ENCODE data around the gene MIPEP.

MIPEP gene

DNA sequence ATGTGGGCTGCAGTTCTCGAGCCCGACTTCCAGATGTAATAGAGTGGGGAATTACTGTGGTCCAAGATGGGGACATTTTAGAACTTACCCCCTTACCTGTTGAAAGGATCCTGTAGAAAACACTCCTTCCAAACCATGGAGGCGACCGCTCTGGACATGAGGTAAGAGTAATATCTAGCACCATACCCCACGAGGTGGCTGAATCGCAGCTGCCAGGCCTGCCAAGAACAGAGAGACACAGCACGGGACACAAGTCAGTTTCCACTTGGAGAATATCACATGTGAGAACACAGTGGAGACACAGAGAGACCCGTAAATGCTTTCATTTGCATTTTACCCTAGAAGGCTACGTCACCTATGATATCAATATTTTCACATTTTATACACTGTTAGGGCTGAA, 129.2 kb downstream of the MIPEP start:
- H3K27me3 ChIP-seq (ENCODE audit: low read depth, low read length): no peaks in the 10 kb centered on the region
- H3K4me2 ChIP-seq (ENCODE audit: low read length): no peak overlapping the region
- H3K4me1 ChIP-seq (ENCODE audit: low read length): peaks cover 2% of the 10 kb centered on the region
- H3K9me3 ChIP-seq (ENCODE audit: insufficient read depth, low read length): no peaks in the 10 kb centered on the region
- H3K9ac ChIP-seq (ENCODE audit: low read length): no peak overlapping the region
- H4K20me1 ChIP-seq (ENCODE audit: insufficient read depth, low read length): no peaks in the 10 kb centered on the region
- H3K79me2 ChIP-seq (ENCODE audit: low read length): no peaks in the 10 kb centered on the region
- H3K4me3 ChIP-seq (ENCODE audit: low read length): no peak overlapping the region
- no peak overlapping the region for H2AFZ ChIP-seq (ENCODE audit: low read depth, low read length)
- no peaks in the 10 kb centered on the region for H3K36me3 ChIP-seq (replicated peaks; ENCODE audit: low read depth, low read length)
- H3K27ac ChIP-seq (ENCODE audit: low read length): no peak overlapping the region
- TF ChIP-seq, protein P1, sequence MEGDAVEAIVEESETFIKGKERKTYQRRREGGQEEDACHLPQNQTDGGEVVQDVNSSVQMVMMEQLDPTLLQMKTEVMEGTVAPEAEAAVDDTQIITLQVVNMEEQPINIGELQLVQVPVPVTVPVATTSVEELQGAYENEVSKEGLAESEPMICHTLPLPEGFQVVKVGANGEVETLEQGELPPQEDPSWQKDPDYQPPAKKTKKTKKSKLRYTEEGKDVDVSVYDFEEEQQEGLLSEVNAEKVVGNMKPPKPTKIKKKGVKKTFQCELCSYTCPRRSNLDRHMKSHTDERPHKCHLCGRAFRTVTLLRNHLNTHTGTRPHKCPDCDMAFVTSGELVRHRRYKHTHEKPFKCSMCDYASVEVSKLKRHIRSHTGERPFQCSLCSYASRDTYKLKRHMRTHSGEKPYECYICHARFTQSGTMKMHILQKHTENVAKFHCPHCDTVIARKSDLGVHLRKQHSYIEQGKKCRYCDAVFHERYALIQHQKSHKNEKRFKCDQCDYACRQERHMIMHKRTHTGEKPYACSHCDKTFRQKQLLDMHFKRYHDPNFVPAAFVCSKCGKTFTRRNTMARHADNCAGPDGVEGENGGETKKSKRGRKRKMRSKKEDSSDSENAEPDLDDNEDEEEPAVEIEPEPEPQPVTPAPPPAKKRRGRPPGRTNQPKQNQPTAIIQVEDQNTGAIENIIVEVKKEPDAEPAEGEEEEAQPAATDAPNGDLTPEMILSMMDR (IDR thresholded peaks at IDR 0.05; ENCODE audit: low read depth, low read length): no peak
- no peak for TF ChIP-seq EZH2phosphoT487 (IDR thresholded peaks at IDR 0.05; ENCODE audit: low read depth)

DNA sequence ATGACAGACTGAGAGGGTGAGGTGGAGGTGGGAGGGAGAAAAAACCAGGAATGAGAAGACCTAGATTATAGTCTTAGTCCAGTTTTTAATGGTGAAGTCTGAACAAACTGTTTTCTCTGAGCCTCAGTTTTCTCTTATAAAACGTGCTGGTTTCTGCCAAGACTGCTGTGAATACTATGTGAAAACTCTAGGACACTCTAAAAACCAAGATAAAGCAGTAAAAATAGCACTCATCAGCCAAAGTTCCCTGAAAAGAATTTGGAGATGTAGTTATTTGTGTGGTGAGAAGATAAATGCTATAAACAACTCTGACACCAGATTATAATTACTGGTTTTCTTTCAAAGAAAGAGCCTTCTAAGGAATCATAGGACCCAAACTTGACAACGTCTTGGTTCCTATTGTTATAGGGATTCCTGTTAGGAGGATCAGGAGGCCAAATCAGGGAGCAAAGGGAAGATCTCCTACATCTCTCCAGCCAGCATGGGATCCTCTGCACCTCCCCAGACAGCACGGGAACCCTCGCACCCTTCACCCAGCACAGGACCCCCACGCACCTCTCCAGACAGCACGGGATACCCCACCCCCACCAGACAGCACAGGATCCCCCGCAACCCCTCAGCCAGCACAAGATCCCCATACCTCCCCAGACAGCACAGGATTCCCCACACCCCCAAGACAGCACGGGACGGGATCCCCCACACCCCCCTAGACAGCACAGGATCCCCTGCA, 130.2 kb downstream of the MIPEP start:
- Histone ChIP-seq H3K4me1 (ENCODE audit: low read length) (peaks cover 3% of the 10 kb centered on the region), H3K9me3 (ENCODE audit: insufficient read depth, low read length) (no peaks in the 10 kb centered on the region), H4K20me1 (ENCODE audit: insufficient read depth, low read length) (no peaks in the 10 kb centered on the region), H2AFZ (ENCODE audit: low read depth, low read length) (no peak overlapping the region), H3K79me2 (ENCODE audit: low read length) (no peaks in the 10 kb centered on the region), H3K27me3 (ENCODE audit: low read depth, low read length) (no peaks in the 10 kb centered on the region), H3K4me2 (ENCODE audit: low read length) (no peak overlapping the region), H3K27ac (ENCODE audit: low read length) (no peak overlapping the region), H3K4me3 (ENCODE audit: low read length) (no peak overlapping the region), H3K9ac (ENCODE audit: low read length) (no peak overlapping the region), H3K36me3 (replicated peaks; ENCODE audit: low read depth, low read length) (peaks cover 3% of the 10 kb centered on the region)
- TF ChIP-seq, protein P1 (IDR thresholded peaks at IDR 0.05; ENCODE audit: low read depth, low read length): no peak
- no peak for TF ChIP-seq EZH2phosphoT487 (IDR thresholded peaks at IDR 0.05; ENCODE audit: low read depth)

- Histone ChIP-seq H3K27ac (ENCODE audit: low read length) (no peak overlapping the region), H3K79me2 (ENCODE audit: low read length) (no peaks in the 10 kb centered on the region), H3K36me3 (replicated peaks; ENCODE audit: low read depth, low read length) (peaks cover 6% of the 10 kb centered on the region), H3K27me3 (ENCODE audit: low read depth, low read length) (no peaks in the 10 kb centered on the region), H3K9me3 (ENCODE audit: insufficient read depth, low read length) (no peaks in the 10 kb centered on the region), H3K4me2 (ENCODE audit: low read length) (no peak overlapping the region), H3K9ac (ENCODE audit: low read length) (no peak overlapping the region), H2AFZ (ENCODE audit: low read depth, low read length) (no peak overlapping the region), H4K20me1 (ENCODE audit: insufficient read depth, low read length) (no peaks in the 10 kb centered on the region), H3K4me3 (ENCODE audit: low read length) (no peak overlapping the region), H3K4me1 (ENCODE audit: low read length) (peaks cover 34% of the 10 kb centered on the region)
- TF ChIP-seq EZH2phosphoT487 (IDR thresholded peaks at IDR 0.05; ENCODE audit: low read depth): no peak
- TF ChIP-seq, protein P1 (IDR thresholded peaks at IDR 0.05; ENCODE audit: low read depth, low read length): no peak
These were observed 134.2 kb downstream of the MIPEP start for GRCh38 chr13:23754997-23755396.

- H3K4me2 ChIP-seq (ENCODE audit: low read length): no peak overlapping the region
- H3K79me2 ChIP-seq (ENCODE audit: low read length): no peaks in the 10 kb centered on the region
- H3K4me1 ChIP-seq (ENCODE audit: low read length): peaks cover 34% of the 10 kb centered on the region
- peaks cover 6% of the 10 kb centered on the region for H3K36me3 ChIP-seq (replicated peaks; ENCODE audit: low read depth, low read length)
- TF ChIP-seq, protein P1 (IDR thresholded peaks at IDR 0.05; ENCODE audit: low read depth, low read length): no peak
- no peak for TF ChIP-seq EZH2phosphoT487 (IDR thresholded peaks at IDR 0.05; ENCODE audit: low read depth)
- no peak overlapping the region for H3K9ac ChIP-seq (ENCODE audit: low read length)
- H4K20me1 ChIP-seq (ENCODE audit: insufficient read depth, low read length): no peaks in the 10 kb centered on the region
- no peaks in the 10 kb centered on the region for H3K27me3 ChIP-seq (ENCODE audit: low read depth, low read length)
- no peaks in the 10 kb centered on the region for H3K9me3 ChIP-seq (ENCODE audit: insufficient read depth, low read length)
- H3K27ac ChIP-seq (ENCODE audit: low read length): no peak overlapping the region
- no peak overlapping the region for H2AFZ ChIP-seq (ENCODE audit: low read depth, low read length)
- no peak overlapping the region for H3K4me3 ChIP-seq (ENCODE audit: low read length)
These were observed 134.7 kb downstream of the MIPEP start for GRCh38 chr13:23754506-23754905.
